Measurements from ENCODE around the gene RCOR3.

The RCOR3 gene

GRCh38 chr1:211326140-211326527 lies 67.0 kb downstream of the RCOR3 start:
- peak; percentile 6 for DNase-seq

- peak; percentile 56 for DNase-seq
These were observed 67.6 kb downstream of the RCOR3 start, which contains the start of gene TRAF5 for GRCh38 chr1:211326528-211327345. Gene TRAF5, plus strand, starts transcription at chr1:211326833. Its CDS starts 26,407 bp downstream, at chr1:211353240.

DNA sequence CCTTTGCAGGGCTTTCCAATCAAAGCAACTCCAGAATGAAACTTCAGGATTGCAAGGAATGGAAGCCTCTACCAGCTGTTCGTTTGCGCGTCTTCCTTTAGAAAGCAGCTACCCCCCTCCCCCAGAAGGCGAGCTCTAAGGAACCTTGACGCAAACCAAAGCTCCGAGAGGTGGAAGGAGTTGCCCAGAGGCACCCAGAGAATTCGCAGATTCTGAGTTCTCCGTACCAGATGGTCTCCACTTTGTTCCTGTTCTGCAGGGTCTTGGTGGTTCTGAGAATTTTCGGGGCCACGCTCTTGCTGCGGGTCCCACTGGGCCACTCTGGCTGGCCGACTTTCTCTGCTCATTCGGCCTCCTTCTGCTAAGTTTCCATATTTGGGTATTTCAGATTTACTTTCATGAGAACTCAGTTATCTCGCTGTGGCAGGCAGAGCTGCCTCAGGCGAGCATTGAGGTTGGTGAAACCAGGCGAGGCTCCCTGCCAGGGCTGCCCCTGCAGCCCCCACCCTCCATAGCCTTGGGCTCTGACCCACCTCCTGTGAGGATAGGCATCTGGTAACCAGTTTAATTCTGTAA lies 68.3 kb downstream of the RCOR3 start:
- peak; percentile 39 for DNase-seq

DNA sequence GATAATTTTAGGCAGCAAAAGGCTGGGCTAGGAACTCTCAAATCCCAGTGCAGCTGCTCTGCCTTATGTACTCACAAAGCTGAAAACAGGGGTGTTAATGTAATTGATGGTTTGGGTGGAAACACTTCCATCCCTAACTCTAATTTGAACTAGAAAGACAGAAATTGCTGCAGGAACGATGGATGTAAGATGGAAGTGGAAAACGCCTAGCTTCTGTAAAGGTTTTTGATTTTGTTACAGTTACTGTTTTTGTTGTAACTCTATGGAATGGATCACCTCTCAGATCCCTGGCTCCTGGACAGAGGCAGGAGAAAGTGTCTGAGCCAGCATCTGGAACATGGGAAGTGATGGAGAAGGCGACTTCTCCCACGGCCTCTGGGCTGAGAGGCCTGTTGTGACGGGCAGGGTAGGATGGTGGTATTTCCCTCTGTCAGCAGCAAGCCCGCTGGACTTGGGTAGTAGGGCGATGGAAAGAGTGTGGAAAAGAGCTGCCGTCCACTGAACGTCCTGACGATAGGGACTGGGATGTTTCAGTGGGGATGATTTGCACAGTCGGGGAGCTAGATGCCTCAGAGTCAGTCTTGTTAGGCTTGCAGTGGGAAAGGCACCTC lies 69.0 kb downstream of the RCOR3 start:
- no peak for DNase-seq

- DNase-seq: no peak
These were observed 69.8 kb downstream of the RCOR3 start for GRCh38 chr1:211328866-211329475.

GRCh38 chr1:211329764-211330201 lies 70.6 kb downstream of the RCOR3 start:
- no peak for DNase-seq

DNA sequence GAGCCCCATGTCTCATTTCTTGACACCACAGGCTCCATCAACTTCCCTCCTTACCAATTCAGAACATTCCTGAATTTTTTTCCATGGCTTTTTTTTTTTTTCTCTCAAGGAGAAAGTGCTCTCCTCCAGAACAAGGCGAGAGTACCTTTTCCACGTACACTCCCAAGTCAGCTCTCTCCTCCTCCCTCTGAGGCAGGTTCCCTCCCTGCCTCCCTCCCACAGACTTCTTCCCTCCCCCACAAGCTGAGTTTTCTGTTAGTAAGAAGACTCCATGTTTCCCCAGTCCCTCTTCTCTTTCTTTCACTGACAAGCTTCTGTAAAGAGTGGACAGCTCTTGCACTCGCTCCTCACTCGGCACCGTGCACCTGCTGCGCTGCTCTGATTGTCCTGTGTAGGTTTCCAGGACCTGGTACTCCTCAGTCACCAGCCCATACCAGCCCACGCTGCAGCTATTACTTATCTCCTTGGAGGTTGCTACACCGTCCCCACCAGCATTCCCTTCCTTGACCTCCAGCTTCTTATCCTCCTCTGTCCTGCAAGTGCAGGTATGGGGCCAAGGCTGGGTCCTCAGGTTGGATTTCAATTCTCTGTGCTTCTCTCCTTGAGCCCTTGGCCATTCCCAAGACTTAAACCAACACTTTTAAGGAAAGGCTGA lies 71.2 kb downstream of the RCOR3 start:
- DNase-seq: no peak

DNA sequence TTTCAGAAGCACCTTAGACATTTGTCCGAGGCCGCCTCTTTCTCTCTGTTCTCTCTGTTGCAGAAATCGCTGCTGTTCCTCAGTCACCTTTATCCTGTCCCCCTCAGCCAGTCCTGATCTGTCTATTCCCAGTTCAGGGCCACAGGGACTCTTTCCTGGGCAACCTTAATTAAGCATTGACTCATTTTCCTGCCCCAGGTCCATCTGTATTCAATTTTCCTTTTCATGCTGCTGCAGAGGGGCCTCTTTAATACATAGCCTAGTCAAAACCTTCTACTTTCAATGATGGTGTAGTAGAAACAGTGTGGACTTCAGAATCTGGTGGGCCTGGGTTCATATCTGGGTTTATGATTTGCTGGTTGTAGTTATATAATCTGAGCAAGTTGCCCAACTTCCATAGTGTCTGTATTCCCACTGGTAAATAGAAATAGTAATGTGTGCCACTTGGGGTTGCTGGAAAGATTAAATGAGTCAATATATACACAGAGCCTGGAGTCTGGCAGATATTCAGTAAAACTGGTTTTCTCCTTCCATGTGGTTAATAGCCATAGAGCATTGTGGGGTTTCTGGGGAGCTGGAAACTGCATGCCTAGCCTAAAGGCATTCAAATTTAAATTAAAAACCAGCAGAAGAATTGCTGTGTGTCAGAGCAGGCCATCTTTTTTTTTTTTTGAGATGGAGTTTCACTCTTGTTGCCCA lies 72.0 kb downstream of the RCOR3 start:
- no peak for DNase-seq

DNA sequence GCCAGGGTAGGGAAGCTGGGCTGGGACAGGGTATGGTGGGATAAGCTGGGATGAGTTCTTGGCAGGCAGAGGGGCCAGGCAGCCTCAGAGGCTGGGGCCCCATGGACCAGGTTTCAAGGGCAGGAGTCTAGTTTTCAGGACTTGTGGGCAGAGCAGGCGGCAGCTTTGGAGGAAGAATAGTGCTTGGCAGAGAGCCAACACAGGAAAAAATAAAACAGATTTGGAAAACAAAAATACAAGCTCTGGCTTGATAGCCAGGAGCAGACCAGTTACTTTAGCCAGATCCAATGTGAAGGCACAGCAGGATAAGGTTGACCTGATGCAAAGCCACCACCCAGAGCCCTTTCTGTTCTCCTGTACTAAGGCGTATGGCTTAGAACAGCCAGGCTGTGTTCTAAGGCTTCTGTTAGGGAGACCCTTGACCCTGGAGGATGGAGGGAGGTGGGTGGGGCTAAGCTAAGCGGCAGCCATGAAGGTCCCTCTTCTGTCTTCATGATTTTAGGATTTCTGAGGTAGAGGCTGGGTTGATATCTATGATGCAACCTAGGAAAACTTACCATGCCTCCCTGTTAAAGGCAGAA lies 73.0 kb downstream of the RCOR3 start:
- DNase-seq: no peak

- DNase-seq: no peak
These were observed 73.7 kb downstream of the RCOR3 start for GRCh38 chr1:211332830-211333229.

GRCh38 chr1:211333906-211334305 lies 74.7 kb downstream of the RCOR3 start:
- no peak for DNase-seq

- DNase-seq: no peak
These were observed 75.8 kb downstream of the RCOR3 start for GRCh38 chr1:211334986-211335385.

DNA sequence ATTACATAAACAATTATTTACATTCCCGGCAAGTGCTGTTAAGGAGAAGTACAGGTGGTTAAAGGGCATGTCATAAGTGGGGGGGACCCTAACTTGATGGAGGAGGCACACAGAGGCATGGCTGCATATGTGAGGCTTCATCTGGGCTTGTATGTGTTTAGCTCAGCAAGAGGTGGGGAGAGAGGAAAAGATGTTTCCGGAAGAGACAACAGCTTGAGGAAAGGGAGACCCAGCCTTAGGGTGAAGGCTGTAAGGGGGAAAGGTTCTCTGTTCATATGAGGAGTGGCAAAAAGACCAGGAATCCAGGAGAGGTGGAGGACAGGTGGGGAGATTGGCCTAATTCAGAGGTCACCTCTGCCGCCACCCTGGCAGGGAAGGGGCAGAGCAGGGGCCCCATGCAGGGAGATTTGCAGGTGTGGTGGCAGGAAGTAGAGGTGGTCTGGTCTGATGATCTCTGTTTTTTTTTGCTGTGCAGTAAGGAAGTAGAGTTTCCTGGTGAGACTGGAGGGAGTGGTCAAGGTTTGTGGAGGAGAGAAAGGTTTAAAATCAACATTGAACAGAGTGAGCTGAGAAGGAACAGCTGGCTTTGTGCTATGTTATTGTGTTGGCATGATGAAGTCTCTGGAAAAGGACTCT lies 76.5 kb downstream of the RCOR3 start:
- peak; percentile 42 for DNase-seq

GRCh38 chr1:211336161-211336560 lies 77.0 kb downstream of the RCOR3 start:
- no peak for DNase-seq

GRCh38 chr1:211336775-211337174 lies 77.6 kb downstream of the RCOR3 start:
- DNase-seq: no peak

DNA sequence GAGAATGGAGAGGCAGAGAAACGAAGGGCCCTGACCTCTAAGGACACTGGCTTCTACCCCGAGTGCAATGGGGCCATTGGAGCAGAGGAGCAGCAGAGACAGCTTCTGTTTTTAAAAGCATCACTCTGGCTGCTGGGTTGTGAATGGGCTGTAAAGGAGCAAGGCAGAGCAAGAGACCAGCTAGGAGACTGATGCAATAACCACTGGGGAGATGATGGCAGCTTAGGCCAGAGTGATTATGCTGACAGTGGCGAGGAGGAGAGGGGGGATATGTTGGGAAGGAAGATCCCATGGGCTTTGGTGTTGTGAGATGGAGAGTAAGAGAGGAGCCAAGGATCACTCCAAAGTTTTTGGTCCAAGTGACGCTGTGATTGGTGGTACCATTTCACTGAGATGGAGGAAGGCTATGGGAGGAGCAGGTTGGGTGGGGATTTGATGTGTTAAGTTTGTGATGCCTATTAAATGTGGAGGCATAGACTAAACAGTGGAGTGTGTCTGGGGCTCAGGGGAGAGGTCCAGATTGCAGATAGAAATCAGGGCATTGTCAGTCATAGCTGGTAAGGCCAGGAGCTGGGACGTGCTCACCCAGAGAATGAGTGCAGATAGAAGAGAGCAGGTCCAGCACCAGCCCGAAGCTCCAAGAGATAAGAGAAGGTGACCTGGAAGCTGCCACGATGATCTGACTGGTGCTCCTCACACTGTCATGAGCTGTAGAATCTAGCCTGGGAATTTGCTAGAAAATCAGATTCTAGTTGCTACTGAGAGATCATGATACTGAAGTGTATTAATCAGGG lies 78.5 kb downstream of the RCOR3 start:
- no peak for DNase-seq

DNA sequence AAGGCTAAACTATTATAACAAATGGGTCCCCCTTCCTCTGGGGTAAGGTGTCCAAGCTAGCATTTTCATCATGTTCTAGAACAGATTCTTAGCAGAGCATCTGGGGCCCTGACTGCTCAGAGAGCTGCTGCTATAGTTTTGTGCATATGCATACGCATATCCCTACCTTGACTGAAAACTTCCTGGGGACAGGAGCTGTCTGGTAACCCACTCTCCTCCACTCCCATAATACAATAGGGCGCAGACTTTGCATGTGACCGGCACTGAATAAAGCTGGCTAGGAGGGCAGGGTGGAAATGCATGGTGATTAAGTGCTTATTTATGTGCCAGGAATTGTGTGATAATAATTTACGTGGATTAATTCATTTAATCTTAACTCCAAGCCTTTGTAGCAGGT lies 79.1 kb downstream of the RCOR3 start:
- DNase-seq: no peak

GRCh38 chr1:211339631-211340041 lies 80.5 kb downstream of the RCOR3 start:
- DNase-seq: no peak

DNA sequence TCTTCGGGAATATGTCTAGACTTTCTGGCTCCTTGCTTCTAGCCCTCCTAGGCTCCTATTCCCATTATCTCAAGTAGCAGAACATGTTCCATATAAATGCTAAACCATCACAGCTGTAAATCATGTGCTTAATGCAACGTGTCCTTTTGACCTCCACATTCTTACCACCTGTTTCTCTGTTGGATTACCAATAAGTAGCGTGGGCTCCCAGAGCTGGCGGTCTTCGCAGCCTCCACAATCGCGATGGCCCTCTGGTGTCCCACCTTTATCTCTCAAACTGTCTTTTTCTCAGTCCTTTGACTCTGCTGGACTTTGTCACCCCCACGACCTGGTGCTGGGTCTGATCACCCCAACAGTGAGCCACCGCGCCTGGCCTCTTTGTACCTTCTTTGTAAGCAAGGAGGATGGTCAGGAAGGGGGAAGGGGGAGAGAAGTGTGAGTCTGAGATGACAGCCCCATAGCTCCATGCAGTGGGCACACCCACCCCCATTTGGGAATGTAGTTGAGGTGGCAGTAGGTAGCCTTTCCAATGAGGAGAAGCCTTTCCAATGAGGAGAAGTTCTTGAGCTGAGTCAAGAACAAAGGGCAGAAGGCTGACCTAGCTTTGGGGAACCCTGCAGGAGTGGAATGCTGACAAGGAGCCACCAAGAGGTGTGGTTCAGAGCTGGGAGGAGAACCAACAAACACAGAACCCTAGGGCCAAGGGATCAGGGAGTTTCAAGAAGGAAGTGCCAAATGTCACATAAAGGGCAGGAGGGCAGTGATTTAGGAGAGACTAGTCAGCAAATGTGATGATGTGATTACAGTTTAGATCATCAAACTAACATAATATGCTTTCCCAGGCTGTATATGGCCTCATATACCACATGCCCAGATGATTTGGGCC lies 81.7 kb downstream of the RCOR3 start:
- no peak for DNase-seq

DNA sequence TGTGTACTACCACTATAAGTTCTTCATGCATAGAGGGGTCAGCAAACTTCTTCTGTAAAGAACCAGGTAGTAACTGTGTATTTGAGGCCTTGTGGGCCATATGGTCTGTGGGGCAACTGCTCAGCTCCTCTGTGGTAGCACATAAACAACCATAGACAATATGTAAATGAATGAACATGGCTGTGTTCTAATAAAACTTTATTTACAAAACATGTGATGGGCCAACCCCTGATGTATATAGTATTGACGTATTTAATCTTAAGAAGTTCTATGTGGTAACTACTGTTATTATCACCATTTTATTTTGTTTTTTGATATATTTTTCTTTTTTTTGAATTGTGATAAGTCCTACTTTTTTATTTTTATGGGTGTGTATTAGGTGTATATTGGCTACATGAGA lies 82.8 kb downstream of the RCOR3 start:
- no peak for DNase-seq

All from CD4-positive, alpha-beta T cell treated with Interleukin-12 subunit alpha and Interleukin-12 subunit beta, for 1 hour (primary cell).